GM18520 (cell line): ENCODE measurements around the gene GAS2L1.

Experiments used
- ATAC-seq: cut with Tn5 transposase; IDR thresholded peaks from one replicate; pipeline ENCODE4 v1.9.1; 2021; ENCODE audit not compliant: unreplicated experiment

GAS2L1 gene

DNA sequence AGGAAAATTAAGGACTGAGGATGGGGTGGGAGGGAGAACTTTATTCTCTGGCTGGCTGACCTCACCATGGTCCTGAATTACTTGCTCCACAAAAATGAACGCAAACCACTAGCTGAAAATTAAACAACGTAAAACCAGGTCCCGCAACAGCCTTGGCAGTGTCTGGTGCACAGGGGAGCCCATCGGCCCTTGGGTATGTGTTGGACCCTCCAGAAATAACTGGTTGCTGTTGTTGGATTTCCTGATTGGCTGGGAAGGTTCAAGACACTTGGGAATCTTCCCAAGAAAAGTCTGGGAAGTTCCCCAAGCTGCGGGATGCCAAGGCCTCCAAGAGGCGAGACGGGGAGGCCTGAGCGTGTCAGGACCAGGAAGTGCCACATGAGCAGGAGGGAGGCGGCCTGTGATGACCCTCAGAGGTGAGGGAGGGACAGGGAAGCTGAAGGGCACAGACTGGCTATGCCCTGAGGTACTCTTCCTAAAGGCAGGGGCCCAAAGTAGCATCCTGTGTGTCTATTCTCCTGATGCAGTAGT lies 19.4 kb downstream of the GAS2L1 start:
- ATAC-seq = no peak

DNA sequence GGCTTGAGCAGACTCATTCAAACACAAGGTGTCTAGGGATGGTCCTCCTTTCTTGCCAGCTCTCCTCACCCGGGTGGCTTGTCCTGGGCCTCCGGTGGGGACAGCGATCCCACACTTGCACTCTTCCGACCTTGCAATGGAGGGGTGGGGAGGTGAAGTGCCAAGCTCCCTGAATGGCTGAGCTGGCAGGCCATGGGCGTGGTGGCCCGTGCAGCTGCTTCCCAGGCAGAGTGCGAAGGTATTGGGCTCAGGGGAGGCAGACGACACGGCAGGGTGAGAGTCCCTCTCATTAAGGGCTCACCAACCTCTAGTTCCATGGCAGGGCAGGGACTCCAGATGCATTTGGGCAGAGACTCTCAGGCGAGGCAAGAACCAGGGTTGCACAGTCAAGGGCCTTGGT lies 20.0 kb downstream of the GAS2L1 start:
- ATAC-seq = no peak

DNA sequence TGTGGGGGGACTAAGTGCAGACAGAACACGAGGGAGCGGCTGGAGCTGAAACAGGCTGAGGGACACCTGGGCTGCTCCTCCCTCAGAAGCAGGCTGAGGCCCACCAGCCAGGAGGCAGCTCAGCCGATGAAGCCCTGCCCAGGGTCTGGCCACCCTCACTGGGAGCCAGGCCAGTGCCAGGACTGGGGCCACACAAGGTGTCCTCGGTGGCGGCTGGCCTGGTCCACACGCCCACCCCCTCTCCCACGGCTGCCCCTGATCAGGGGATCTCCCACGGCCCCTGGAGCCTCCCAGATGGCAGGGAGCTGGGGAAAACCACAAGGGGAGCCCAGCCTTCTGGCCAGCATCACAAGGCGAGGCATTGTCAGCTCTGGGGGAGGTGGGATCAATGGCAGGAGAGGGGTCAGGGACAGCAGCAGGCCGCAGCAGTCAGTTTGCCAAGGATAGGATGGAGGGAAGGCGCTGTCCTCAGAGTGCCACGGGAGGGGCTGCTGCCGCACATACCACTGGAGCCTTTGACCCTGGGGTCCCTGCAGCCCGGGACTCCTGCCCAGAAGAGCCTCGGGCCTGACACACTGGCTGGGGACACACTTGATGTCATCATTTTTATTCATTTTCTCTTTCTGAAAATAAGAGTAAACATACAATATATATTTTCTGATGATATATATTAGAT lies 20.8 kb downstream of the GAS2L1 start:
- ATAC-seq = no peak

DNA sequence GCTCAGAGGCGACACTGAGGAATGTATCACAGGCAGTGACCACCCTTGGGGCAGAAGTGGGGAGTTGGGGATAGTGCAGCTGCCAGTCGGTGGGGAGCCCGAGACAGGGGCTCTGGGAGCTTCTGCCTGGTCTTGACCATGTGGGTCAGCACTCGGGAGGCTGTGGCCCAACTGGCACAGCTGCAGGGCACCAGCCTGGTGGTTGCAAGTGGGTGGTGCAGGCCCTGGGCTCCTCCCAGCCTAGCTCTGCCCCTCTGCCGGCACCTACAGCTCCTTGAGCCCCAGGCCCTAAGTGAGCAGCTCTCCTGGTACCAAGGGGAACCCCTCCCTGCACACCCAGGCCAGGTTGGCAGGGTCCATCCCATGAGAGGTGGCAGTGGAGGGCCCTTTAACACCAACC lies 21.6 kb downstream of the GAS2L1 start:
- ATAC-seq = no peak

DNA sequence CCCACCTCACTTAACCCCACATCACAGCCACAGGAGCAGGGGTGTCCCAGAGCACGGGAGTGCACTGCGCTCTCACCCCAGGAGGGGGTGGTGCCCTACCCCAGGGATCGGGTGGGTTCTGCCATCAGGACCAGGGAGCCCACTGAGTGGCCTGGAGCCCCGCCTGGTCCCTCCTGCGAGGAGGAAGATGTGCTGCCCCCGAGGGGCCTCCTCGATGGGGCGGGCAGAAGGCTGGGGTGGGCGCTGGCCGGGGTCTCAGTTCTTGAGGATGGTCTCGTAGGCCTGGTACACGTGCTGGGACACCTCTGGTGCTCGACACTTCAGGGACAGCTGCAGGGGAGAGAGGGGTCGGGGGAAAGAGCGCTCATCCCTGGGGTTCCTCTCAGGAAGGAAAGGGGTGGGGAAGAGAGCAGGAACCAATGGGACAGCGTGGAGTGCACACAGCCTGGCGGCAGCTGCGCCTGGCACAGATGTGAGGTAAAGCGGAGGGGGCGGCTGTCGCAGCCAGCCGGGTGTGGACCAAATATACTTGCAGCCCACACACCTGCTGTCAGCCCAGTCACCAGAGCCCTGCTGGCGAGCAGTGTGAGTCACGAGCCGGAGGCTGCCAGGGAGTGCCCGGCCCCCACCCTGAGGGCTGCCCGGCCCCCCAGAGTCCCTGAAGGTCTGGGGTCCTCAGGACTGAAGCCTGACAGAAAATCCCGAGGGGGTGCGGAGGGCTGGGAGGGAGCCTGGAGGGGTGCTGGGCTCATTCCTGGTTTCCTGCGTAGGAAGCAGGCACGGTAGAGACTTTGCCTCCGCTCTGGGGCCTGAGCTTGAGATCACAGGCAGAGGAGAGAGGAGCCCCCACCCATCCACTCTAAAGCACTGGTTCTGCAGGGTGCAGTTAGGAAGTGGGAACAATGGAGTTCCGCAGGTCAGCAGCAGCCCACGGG lies 22.4 kb downstream of the GAS2L1 start:
- ATAC-seq = no peak

DNA sequence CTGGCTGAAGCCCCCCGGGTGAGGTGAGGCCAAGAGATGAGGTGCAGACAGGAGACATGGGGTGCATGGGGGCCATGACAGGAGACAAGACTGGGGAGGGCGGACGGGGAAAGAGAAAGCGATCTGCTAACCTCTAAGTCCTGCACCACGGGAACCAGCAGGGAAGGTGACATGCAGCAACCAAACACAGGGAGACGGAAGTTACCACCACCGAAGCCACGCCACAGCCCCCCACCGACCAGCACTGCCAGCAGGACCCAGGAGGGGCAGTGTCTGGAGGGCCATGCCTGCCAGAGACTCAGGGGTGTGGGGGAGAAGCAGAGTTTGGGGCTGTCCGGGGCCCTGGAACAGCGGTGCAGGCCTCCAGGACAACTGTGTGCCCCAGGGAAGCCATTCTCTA lies 23.1 kb downstream of the GAS2L1 start:
- ATAC-seq = no peak

DNA sequence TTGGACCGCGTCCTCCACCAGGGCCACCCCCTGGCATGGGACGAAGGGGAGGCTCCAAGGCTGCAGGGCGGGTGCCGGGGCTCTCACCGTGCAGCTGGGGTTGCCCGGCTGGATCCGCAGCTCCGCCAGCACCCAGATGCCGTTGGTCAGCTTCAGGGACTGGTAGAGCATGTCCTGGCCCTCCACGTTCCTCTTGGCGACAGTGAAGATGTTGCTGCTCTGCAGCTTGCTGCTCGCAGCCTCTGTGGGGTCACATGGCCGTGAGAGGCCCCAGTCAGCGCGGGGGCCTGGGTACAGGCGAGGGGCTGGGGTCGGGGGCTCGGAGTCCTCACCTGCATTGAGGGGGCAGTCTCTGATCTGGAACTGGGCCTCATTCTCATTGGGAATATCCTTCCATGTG lies 23.8 kb downstream of the GAS2L1 start:
- ATAC-seq = no peak

DNA sequence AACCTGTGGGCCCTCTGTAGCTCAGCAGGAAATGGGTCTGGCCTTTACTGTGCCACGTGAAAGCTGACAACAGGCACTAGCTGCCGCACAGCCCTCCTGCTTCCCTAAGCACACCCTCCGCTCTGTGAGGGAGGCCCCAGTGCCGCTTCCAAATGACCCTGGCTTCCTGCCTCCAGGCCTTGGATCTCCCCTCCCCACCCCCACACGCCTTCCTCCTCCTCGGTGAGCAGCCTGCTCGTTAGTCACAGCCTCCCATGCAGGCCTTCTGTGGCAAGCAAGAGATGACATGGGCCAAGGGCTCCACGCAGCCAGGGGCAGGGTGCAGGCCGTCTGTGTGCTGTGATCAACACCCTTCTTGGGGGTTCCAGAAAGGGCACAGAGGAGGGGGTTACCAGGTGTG lies 24.3 kb downstream of the GAS2L1 start:
- no peak for ATAC-seq

DNA sequence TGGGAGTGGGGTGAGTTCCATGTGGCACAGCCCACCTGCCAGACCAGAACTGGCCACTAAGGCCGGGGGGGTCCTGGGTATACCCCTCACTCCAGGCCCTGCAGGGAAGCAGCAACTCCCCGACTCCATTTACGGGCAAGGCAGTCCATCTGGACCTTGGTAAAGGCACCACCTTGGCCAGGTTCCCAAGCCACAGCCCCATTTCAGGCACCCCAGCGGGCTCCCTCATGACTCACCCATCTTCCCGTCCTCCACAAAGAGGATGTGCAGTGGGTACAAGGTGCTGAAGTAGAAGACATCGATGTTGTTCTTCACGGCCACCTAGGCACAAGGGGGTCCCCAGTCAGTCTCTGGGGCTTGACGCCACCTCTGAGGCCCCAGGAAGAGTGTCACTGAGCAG lies 24.8 kb downstream of the GAS2L1 start:
- ATAC-seq = no peak

DNA sequence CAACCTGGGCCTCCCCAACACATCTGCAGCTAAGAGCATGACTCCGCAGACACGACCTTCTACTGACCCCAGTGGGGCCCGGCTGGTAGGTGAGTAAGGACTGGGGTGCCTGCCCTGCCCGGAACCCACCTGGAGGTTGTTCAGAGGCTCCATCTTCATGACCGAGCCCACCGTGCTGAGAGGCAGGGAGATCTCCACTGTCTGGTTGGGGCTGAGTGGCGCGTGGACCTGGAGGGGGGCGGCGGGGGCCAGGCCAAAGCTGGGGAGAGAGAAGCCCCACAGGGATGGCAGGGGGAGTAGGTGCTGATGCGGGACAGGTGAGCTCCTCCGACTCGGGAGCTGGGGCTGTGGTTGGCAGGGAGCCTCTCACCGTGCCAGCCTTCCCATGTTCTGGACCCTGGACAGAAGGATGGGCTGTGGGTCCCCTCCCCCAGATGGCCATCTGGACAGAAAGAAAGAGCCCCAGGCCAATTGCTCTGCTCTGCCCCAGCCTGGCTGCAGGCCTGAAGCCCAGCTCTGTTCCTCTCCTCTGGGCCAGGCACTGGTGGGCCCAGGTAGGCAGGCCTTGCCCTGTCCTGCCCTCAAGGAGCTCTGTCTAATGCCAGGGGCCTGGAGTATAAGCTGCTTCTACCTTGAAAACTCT lies 25.3 kb downstream of the GAS2L1 start:
- no peak for ATAC-seq

DNA sequence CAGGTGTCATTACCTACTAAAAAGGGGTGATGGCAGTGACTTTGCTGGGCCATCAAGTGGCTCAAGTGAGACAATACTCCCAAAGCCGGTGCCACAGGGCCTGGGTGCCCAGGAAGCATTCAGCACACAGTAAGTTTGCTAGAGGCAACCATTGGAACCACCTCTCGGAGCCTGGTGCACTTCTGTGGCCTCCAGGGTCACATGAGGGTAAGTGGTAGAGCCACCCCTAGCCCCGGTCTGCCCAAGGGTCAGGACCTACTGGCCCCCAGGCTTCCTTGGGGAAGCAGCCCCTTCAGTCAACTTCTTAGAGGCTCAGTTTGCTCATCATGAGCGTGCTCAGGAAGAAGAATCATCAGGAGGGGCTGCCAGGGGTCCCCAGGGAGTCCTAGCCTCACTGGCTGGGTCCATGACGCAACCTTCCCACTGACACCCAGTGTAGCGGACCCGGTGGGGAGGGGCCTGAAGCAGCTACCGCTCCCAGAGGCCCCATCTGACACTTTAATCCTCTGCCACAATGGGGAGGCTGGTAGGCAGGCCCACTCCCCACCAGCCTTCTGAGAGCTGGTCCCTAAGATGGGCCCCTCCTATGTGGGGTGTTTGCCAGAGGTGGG lies 26.5 kb downstream of the GAS2L1 start:
- ATAC-seq = no peak

DNA sequence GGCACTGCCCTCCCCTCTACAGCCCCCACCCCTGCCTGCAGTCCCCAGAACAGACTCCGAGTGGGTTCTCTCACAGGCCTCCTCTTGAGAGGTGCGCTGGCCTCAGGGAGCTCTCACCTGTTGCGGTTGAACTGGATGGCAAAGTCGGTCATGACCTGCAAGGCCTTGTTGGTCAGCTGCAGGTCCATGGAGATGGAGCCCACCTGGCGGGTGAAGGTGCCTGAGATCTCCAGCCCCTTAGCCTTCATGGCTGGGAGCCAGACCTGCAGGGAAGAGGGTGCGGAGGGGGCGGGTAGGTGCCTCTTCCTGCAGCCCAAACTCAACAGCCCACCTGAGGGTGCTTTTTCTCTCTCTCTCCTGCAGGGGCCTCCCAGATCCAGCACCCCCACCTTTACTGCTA lies 27.7 kb downstream of the GAS2L1 start:
- no peak for ATAC-seq

DNA sequence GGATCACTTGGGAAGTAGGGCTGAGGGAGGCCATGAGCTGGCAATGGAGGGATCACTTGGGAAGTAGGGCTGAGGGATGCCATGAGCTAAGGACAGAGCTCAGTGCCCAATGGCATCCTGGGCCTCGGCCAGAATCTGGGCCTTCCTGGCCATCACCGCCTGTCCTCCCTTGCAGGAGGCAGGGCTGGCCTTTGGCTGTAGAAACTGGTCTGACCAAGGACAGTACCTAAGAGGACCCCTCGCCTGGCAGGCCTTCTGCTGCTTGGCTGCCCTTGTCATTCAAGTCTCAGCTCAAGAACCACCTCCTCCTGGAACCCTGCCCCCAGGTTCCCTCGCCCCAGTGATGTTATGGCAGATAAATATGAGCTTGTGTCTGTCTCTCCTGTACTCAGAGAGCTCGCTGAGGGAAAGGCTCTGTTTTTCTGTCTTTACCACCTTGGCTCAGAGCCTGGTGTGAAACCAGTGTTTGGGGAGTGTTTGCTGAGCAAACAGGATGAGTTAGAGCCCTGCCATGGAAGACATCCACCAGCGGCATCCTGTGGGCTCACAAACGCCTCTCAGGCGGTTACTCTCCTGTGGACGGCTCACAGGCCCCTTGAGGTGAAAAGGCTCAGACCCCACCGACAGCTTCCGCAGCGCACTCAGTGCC lies 28.4 kb downstream of the GAS2L1 start:
- ATAC-seq = no peak

DNA sequence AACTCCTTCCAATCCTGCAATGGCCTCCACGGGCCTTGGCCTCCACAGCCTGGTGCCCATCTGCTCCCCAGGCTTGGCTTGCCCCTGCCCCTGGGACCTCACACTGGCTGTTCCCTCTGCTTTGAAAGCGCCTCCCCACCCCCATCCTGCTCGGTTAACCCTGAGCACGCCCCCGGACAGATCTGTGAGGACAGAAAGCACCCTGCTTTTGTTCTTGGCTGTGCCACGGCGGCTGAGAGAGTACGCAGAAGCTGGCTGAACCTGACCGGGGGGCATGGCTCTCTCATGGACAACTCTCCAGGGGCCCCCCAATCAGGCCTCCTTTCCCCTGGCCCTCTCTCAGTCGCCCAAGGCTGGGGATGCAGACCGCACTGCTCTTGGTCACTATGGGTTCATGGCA lies 29.2 kb downstream of the GAS2L1 start:
- no peak for ATAC-seq

DNA sequence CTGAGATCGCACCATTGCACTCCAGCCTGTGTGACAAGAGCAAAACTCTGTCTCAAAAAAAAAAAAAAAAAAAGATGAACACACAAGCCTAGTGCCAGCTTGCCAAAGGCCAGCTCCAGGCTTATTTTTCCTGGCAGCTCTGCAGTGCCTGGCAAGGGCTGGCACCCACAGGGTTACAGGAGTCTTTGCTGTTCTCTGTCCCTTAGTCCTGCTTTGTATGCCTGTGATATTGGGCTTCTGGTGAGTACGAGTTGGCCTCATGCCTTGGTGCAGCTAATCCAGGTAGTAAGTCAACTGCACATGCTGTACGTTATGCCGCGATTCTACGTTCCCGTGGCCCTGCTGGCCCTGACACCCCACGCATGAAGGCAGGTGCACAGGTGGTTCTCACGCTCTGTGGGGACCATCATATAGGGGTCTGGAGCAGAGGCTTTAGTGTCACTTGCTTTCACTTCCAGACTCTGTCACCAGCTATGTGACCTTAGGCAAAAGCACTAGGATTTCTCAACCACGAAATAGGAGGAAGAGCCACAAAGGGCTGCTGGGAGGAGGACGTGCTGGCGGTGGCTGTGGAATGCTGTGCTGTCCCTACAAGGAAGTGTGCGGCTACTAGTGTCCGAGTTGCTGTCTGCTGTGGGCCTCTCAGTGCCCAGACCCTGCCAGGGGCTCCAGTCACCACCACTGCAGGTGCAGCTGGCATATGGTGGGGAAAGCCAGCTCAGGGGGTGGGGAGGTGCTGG lies 30.5 kb downstream of the GAS2L1 start:
- no peak for ATAC-seq

DNA sequence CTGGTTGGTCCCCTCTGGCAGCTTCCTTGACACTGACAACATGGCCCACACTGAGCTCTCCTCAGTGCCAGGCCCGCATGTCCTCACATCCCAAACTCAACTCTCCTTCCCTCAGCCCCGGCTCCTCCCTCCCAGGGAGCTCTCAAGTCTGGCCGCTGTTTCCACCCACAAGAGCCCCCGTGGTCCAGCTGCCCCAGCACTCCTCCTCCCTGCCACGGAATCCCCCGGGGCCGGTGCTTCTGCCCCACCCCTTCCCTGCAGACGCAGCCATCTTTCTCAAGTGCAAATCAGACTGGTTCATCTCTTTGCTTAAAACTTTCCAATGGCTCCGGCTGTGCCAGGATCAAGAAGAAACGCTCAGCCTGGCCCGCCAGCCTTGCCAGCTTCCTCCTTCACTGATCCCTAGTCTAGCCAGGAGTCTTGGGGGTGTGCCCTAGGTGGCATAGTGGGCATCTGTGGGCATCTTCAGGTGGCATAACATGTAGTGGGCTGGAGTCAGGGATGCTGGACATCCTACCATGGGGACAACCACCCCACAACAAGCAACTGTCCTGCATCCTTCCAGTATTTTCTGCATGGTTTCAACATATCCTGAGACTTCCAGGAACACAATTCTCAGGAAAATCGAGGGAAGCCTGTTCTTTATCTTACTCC lies 31.3 kb downstream of the GAS2L1 start:
- no peak for ATAC-seq

DNA sequence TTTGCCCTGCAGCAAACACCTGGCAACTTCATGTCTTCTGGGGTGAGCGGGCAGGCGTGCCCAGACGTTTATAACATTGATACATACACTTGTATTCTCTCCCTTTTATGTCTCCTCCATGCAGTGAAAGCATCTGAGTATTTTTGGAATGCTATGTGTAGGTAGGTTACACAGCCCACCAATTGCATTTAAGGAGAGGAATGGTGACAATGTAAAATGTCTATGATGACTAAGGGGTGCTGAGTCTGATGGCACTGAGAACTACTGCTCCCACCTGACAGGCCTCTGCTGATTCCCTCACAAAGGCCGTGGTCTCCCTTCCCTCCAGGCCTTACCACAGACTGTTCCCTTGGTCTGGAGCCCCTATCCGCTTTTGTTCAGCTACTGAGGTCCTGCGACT lies 31.9 kb downstream of the GAS2L1 start:
- no peak for ATAC-seq

DNA sequence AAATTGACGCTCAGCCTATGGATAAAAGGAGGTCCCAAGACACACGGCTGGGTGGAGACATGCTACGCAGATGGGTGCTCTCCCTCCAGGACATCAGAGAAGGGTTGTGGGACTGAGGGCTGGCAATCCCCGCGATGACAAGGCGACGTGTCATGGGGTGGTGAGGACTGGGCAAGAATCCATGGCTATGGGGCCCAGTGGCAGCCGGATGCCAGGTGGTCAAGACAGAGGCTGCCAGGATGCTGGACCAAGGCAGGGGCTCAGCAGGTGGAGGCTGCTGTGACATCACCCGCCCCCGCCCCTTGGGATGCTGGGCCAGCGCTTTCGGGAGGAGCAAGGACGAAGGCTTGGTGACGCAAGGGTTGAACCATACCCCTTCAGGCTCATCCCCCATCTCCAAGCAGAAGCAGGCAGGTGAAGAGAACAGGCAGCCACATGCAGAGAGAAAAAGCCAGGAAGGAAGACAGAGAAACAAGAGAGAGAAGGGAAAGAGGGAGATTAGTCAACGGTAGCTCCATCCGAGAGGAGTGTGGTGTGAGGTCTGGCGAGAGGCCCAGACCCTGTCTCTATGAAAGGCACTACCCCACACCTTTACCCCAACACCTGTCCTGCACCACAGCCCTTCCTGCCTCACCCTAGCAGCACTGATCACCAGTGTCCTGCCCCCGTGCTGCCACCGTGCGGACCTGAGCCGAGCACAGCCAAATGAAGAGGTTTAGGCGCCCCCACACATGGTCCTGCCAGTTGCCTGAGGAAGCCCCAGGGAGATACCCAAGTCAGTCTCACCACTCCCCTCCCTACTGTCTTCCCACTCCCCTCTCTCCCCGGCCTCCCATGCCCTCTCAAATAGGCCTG lies 33.2 kb downstream of the GAS2L1 start:
- no peak for ATAC-seq

DNA sequence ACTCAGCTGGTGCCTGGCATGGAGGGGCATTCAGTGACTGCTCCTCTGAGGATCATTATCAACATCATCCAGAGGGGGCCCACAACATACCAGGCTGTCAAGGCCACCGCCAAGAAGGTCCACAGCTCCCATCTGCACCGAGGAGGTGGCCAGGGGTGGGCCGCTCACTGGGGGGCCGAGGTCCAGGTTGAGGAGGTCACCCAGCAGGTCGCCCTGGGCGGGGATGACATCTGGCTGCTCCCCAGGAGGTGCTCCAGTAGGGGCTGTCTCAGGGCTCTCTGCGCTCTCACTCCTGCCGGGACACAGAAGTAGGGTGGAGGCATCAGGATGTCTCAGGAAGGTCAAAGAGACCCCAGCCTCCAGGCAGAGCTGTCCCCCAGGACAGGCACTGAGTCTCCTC lies 34.1 kb downstream of the GAS2L1 start:
- ATAC-seq = no peak
